Vagina (tissue), 2 donors: ENCODE data around the gene LRRIQ1.

Source experiments
- POLR2A ChIP-seq, 2 donors: fragments of 450-650 bp; IDR thresholded peaks; one replicate each; pipeline ENCODE4 v1.6.1; 2017; ENCODE audit warnings: antibody characterized with exemption in 2 of 2, mild to moderate bottlenecking in 2 of 2, moderate library complexity in 2 of 2
- POLR2AphosphoS5 ChIP-seq, 2 donors: sonication (generic); formaldehyde crosslinking; IDR thresholded peaks; one replicate each; pipeline ENCODE4 v1.9.0; 2017; ENCODE audit warnings: antibody characterized with exemption in 2 of 2, mild to moderate bottlenecking in 2 of 2, low read depth in 1 of 2; ENCODE audit not compliant: insufficient read depth in 1 of 2

- TF ChIP-seq POLR2AphosphoS5 (IDR thresholded peaks at IDR 0.05; ENCODE audit: insufficient read depth in 1 of 2, low read depth in 1 of 2) (no peak), POLR2A (IDR thresholded peaks at IDR 0.05) (no peak)
Measured at GRCh38 chr12:85059594-85059993, 23.4 kb downstream of the LRRIQ1 start.
